Effector CD4-positive, alpha-beta T cell (primary cell): ENCODE results near the gene ID3.

Experiments used
- DNase-seq: peaks from one replicate; pipeline ENCODE4 v3.0.0-alpha.2; 2020

ID3 gene

DNA sequence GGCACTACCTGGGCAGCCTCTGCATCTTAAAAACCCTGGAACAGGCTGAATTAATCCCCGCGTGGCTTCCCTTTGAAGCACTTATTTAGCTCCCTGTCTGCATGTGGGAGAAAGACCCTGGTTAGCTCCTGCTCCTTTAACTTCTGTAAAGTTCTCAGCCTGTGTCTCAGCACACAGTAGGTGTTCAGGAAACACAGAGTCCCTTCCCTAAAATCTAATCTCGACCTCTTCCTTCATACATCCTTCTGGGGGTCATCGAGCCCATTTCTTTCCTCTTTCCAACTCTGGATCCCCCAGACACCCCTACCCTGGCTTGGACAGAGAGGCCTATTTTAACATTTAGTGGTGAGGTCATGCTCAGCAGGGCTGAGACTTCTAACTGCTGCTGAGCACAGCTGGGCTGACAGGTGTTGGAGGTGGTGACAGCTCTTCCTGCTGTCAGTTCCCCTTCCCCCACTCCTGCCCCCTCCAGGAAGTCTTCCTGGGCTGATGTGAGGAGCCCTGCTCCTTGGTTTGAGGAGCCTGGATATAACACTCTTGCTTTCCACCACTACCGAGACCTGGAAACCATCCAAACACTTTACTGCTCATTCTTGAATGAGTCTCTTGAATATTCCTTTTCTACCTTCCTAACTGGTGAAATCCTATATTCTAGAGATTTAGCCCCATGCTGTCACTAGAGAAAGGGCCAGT, 33.6 kb downstream of the ID3 start:
- DNase-seq, result no peak

- no peak for DNase-seq
Measured at GRCh38 chr1:23524716-23525401, 34.4 kb downstream of the ID3 start.

GRCh38 chr1:23524163-23524562, 35.1 kb downstream of the ID3 start:
- no peak for DNase-seq

DNA sequence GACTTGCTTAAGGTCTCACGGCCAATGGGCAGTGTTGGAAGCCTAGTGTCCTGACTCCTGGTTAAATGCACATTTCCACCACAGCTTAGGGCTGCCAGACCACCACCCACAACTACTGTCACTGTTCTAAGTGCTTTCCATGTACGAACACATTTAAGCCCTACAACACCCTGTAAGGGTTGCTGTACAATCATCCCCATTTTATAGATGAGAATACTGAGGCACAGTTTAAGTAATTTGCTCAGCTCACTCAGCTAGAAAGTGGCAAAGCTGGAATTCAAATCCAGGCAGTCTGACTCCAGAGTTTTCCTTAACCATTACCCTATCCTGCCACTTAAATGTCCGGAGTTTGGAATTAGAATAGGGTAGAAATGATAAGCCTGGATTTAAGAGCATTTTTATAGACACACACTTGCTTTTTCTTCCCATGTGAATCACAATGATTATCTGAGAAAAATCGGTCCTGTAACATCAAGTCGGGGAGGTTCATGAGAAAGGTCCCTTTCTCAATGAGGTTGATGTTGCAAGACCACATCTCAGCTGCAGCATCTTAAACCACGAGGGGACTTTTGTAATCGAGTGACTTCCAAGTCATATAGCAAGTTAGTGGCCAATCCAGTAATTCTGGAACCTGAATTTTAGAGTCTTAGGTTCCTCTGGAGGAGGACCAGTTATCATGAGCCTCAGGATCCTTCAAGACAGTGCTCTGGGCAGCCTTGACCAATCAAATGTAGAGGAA, 36.9 kb downstream of the ID3 start:
- DNase-seq, result no peak

- DNase-seq, result no peak
Measured at GRCh38 chr1:23521588-23521987, 37.7 kb downstream of the ID3 start.

GRCh38 chr1:23517581-23517980, 41.7 kb downstream of the ID3 start:
- no peak for DNase-seq

GRCh38 chr1:23515905-23516304, 43.4 kb downstream of the ID3 start:
- DNase-seq, result no peak

GRCh38 chr1:23514111-23514679, 45.1 kb downstream of the ID3 start:
- DNase-seq, result no peak

- no peak for DNase-seq
Measured at GRCh38 chr1:23509896-23510295, 49.4 kb downstream of the ID3 start.
